AG04449 (cell line): ENCODE measurements around the gene ARHGDIA.

Experiments used
- CTCF ChIA-PET: fragments of 350-600 bp; formaldehyde crosslinking; extraction: SDS; loops from one replicate; lab custom pipeline; 2021; ENCODE audit warnings: antibody characterized with exemption; lab: Yijun Ruan, JAX
- POLR2A ChIA-PET: fragments of 400-600, 350-600 bp; formaldehyde crosslinking; extraction: SDS; loops from one replicate; lab custom pipeline; 2020; ENCODE audit warnings: antibody characterized with exemption, inconsistent platforms; lab: Yijun Ruan, JAX
- DNase-seq: peaks from one replicate; pipeline ENCODE4 v3.0.0-alpha.2; 2010; ENCODE audit warnings: low read depth, low spot score
- H3K4me3 ChIP-seq: 2 replicates; pipeline ENCODE4 v1.5.1; 2011; ENCODE audit warnings: low read depth, mild to moderate bottlenecking, control low read depth, low read length
- CTCF ChIP-seq: IDR thresholded peaks from one replicate; pipeline ENCODE4 v1.5.1; 2011; ENCODE audit warnings: mild to moderate bottlenecking, moderate library complexity, low read length, control low read depth, inconsistent platforms; ENCODE audit not compliant: insufficient read depth; ENCODE audit errors: missing control alignments

Gene ARHGDIA

GRCh38 chr17:81870131-81870980 is 781 bp downstream of the ARHGDIA start:
- ChIA-PET POLR2A (interaction anchor here (0.7 to 2.6 kb wide), 4 partner anchors 9 to 37 kb away, joined by 3 to 28 read pairs (median 4); partner anchors contain the start of genes MCRIP1 and P4HB), CTCF (interaction anchor here (1.1 to 2.9 kb wide), 13 partner anchors 9 to 150 kb away, joined by 3 to 15 read pairs (median 5); partner anchors contain the start of genes P4HB and PCYT2)
- TF ChIP-seq CTCF: no peak
- peak overlapping the region; percentile 81 for H3K4me3 ChIP-seq
- no peak for DNase-seq

GRCh38 chr17:81869221-81870130 is 1.7 kb downstream of the ARHGDIA start:
- POLR2A ChIA-PET: interaction anchor here (0.7 to 2.6 kb wide), 8 partner anchors 8 to 156 kb away, joined by 3 to 28 read pairs (median 4); partner anchors contain the start of genes MCRIP1 and P4HB
- peak; percentile 86 for TF ChIP-seq CTCF
- no peak for DNase-seq
- CTCF ChIA-PET: interaction anchor here (0.6 to 2.9 kb wide), 21 partner anchors 8 to 151 kb away, joined by 3 to 15 read pairs (median 4); partner anchors contain the start of genes P4HB and PCYT2
- H3K4me3 ChIP-seq: peak overlapping the region; percentile 81

- peak; percentile 54 for DNase-seq
- CTCF ChIA-PET: interaction anchor here (0.6 to 2.9 kb wide), 15 partner anchors 8 to 152 kb away, joined by 3 to 15 read pairs (median 4); partner anchors contain the start of genes P4HB and PCYT2
- H3K4me3 ChIP-seq: peak overlapping the region; percentile 81
- POLR2A ChIA-PET: interaction anchor here (0.7 to 2.6 kb wide), 6 partner anchors 8 to 156 kb away, joined by 3 to 28 read pairs (median 4); partner anchors contain the start of gene P4HB
- no peak for TF ChIP-seq CTCF
These were observed 2.4 kb downstream of the ARHGDIA start for GRCh38 chr17:81868674-81869220.

GRCh38 chr17:81867991-81868673 is 3.0 kb downstream of the ARHGDIA start:
- ChIA-PET CTCF (interaction anchor here (1.3 to 2.9 kb wide), 4 partner anchors 12 to 56 kb away, joined by 3 to 15 read pairs (median 4); no protein-coding TSS in a partner anchor), POLR2A (no interaction called here)
- TF ChIP-seq CTCF: no peak
- peak overlapping the region; percentile 15; the same call in 1 of the 2 replicates for H3K4me3 ChIP-seq
- no peak for DNase-seq

GRCh38 chr17:81867170-81867990 is 3.8 kb downstream of the ARHGDIA start:
- ChIA-PET POLR2A (no interaction called here), CTCF (interaction anchor here (0.8 to 2.1 kb wide), 2 partner anchors 57 to 132 kb away, joined by 3 to 5 read pairs; no protein-coding TSS in a partner anchor)
- DNase-seq: no peak
- no peak for TF ChIP-seq CTCF
- no peak overlapping the region for H3K4me3 ChIP-seq
